CD4-positive, alpha-beta T cell treated with Interleukin-2 at 100 ng/mL for 4 hours (primary cell): ENCODE measurements around the gene EIF4G3.
"Not testable (repeated sequence)": the region's sequence is repeated elsewhere in the genome, so short reads cannot be mapped to it uniquely, and the experiment has no call there.

Experiments used
- DNase-seq: peaks from one replicate; pipeline ENCODE4 v3.0.0-alpha.2; 2020; ENCODE audit warnings: low spot score

EIF4G3 gene

DNA sequence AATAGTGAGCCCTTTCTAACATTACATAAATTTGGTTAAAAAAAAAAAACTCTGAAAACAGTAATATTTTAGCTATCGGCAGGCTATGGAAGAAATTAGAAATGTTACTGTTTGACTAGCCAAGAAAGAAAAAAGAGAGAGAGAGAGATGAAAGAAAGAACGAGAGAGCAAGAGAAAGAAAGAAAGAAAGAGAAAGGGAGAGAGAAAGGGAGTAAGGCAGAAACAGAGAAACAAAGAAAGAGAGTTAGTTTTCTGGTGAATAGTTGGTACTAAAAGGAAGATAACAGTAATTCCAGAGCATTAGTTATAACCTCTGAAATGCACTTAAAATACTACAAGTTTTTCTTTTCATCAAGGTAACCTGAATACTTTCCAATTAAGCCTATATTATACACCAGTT, 229.3 kb downstream of the EIF4G3 start:
- DNase-seq: no peak

DNA sequence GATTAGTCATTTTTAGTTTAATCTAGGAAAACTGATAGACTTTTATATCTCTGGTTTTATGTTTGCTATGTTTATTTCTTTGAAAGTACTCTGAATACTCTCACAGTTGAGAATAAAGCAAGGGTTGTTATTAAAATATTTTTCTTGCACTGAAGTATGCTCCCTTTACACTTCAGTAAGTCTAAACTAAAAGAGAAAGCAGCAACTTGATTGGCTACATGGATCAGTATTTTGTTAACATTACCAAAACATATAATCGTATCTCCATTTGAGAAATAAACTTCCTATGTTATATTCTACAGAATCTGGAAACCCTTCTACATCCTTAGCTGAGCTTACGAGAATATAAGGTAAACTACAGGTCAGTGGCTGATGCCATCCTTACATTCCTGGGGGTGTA, 240.1 kb downstream of the EIF4G3 start:
- DNase-seq: no peak

DNA sequence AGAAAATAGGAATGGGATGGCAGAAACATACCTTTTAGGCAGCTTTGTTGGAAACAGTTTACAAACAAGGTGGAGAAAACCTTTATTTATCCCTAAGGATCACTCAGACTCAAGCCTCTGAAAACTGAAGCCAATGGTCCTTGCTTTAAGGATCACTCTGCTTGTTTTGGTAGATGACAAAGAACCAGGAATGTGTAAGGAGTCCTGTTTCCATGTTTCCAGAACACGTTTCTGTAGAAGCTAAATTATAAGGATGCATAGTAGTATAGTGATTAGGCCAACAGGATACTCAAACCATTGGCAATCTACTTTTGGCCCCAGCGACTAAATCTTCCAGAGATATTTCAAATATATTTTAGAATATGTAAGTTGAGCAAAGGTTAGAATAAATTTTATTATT, 240.5 kb downstream of the EIF4G3 start:
- DNase-seq: no peak

DNA sequence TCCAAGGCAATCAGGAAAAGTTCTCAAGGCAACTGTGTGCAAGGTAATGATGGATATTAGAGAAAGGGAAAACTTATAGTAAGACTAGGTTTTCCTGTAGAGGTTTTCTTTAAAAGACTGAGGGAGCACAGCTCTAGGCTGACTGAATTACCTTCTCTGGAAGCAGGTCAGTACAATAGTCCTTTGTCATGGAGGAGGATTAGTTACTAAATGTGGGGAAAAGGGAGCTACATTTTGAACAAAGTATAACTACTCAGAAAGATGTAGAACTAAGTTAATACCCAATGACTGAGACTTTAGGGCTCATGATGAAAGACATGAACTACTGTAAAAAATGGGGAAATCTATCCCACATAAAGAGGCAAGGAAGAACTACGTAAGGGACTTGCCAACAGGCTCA, 241.0 kb downstream of the EIF4G3 start:
- DNase-seq: no peak

DNA sequence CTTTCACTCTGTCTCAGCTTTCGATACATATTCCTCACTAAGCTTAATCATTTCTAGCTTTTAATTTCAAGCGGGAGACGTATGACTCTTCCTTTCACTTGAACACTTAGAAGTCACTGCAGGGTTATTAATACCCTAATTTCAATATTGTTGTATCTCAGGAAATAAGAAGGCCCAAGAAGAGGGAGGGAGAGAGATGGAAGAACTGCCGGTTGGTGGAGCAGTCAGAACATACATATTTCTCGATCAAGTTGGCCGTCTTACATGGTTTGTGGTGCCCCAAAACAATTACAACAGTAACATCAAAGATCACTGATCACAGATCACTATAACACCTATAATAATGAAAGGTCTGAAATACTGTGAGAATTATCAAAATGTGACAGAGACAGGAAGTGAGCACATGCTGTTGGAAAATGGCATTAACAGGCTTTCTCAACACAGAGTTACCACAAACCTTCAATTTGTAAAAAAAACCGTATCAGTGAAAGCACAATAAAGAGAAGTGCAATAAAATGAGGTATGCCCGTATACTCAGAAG, 244.2 kb downstream of the EIF4G3 start:
- DNase-seq: peak; percentile 26

DNA sequence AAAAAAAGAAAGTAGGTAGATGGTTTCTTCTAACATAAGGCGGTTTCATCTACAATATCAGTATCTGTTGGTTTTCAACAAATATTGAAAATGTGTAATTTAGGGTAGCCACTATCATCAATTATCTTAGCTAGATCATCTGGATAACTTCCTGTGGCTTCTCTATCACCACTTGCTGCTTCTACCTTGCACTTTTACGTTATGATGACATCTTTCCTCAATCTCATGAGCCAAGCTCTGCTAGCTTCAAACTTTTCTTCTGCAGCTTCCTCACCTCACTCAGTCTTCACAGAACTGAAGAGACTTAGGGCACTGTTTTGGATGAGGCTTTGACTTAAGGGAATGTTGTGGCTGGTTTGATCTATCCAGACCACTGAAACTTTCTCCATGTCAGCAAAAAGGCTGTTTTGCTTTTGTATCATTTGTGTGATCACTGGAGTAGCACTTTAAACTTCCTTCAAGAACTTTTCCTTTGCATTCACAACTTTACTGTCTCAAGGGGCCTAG, 244.7 kb downstream of the EIF4G3 start:
- no peak for DNase-seq

GRCh38 chr1:20930427-20930826, 246.3 kb downstream of the EIF4G3 start:
- DNase-seq: no peak

DNA sequence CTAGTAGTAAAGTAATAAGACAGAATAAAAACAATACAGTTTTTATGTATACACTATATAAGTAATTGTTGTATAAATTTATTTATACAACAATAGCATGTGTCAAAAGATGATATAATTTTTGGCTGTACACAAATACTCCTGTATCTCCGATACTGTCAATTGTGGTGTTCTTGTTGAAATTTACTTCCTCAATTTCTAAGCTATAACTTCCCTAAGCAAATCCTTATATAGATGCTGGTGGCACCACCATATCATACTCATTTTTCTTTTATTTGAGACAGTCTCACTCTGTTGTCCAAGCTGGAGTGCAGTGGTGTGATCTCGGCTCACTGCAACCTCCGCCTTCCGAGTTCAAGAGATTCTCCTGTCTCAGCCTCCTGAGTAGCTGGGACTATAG, 248.6 kb downstream of the EIF4G3 start:
- no peak for DNase-seq

GRCh38 chr1:20921285-20921684, 255.4 kb downstream of the EIF4G3 start:
- DNase-seq: no peak

DNA sequence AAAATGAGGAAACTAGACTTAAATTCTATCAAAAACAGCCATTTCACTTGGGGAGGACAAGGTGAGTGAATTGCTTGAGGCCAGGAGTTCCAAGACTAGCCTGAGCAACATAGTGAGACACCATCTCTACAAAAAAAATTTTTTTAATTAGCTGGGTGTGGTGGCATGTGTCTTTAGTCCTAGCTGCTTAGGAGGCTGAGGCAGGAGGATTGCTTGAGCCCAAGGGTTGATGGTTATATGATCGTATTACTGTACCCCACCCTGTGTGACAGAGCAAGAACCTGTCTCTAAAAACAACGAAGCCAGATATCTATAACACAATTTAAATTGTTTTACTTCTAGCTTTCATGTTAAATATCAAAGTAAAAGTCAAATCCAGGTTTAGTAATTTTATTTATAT, 263.5 kb downstream of the EIF4G3 start:
- DNase-seq: no peak

- not testable (repeated sequence) for DNase-seq
These were observed 269.2 kb downstream of the EIF4G3 start for GRCh38 chr1:20907526-20907925.

- peak; percentile 4 for DNase-seq
These were observed 273.3 kb downstream of the EIF4G3 start for GRCh38 chr1:20903437-20903836.

DNA sequence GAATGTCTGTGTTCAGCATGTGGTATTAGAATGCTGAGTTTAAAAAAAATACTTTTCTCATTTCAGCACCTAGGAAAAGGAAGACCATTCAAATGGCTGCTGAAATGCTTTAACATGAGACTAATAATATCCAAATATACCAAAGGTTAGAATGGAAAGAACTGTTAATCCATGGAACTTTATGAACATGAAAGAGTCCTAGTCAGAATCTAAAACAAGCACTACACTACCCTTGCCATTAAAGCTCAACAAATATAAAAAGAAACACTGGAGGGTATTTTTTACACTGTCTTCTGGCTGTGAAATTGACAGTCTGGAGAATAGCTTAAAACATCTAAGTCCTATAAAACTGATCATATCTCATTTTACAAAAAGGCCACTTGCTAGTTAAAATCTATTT, 276.6 kb downstream of the EIF4G3 start:
- DNase-seq: no peak

DNA sequence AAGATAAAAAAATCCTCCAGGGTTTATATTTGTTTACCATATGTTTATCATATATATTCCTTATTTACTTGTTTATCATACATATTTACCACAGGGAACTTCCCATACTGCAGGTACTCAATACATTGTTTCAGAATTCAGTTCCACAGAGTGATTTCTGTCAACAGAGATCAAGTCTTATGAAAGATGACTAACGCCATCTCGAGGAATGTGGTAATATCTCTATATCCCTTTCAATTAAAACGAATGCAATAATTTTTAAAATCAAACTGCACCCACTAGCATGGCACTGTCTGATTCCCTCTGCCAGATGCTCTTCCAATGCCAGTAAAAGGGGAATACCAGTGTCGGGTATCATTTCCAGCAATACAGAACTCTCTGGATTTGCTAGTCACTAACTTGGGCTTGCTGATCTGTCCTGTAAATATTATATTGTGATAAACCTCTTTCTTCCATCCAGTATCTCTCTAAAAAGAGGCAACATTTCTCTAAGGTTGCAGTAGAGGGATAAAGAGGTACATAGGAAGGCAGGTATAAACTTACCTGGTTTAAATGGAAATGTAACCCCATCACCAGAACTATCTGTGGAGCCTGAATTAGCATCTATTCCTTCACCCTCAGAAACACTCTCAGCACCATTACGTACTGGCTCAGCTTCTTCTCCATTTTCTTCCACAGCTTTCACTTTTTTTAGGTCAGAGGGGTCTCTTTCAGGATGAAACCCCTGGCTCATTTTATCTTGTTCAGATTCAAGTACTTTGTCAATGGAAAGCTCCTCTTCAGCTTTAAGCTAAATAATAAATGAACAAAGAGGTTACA, 277.3 kb downstream of the EIF4G3 start:
- no peak for DNase-seq

- no peak for DNase-seq
These were observed 279.9 kb downstream of the EIF4G3 start for GRCh38 chr1:20896826-20897225.

GRCh38 chr1:20893931-20894330, 282.8 kb downstream of the EIF4G3 start:
- DNase-seq: no peak

GRCh38 chr1:20891091-20891490, 285.6 kb downstream of the EIF4G3 start:
- no peak for DNase-seq

DNA sequence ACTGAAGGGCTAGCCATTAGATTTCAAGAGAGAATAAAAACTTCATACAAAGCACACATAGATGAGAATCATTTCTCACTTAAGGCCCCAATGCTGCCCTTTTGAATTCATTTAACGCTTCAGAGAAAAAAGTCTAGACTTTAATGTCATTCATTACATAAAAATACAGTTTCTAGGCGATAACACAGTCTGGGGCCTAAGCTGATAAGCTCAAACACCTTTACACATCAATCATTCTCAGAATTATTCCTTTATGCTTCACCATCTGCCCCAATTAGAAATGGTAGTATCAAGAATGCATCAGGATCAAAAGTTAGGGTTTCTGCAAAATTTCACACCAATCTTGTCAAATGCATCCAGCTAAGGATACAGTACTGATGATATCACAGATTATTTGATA, 289.5 kb downstream of the EIF4G3 start:
- DNase-seq: no peak

GRCh38 chr1:20885121-20885520, 291.6 kb downstream of the EIF4G3 start:
- DNase-seq: no peak

GRCh38 chr1:20884513-20884912, 292.2 kb downstream of the EIF4G3 start:
- DNase-seq: no peak

- DNase-seq: no peak
These were observed 292.9 kb downstream of the EIF4G3 start for GRCh38 chr1:20883766-20884165.

DNA sequence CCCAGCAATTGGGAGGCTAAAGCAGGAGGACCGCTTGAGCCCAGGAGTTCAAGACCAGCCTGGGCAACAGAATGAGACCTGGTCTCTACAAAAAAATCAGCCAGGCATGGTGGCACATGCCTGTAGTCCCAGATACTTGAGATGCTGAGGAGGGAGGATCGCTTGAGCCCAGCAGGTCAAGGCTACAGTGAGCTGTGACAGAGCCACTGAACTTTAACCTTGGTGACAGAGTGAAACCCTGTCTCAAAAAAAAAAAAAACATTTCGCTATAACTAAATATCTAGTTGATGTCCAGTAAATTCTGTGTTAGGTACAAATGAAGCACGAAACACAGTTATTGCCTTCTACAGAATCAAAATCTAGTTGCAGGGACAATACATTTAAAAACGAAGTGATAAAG, 293.9 kb downstream of the EIF4G3 start:
- DNase-seq: no peak

DNA sequence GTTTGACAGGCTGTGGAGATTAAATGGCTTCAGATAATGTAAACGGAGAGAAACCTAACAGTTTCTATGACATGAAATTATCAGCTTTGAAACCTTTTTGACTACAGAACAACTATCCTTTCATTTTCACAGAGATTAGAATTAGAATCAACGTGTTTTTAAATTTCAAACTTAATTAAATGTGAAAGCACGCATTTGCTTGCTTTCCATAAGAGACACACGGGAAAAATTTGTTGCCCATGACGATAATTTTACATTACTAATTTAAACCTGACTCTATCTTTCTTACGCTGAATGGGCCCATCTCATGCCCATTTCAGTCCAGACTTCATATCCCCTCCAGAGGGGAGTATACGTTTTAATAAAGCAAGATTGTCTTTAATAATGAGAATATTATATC, 297.9 kb downstream of the EIF4G3 start:
- no peak for DNase-seq
